SK-N-SH (cell line): ENCODE data around the gene ZNF44. TPM values are rescaled to one million over a fixed set of nuclear protein-coding genes. Genes with fewer than 3 reads are reported as not detected.
A peak's percentile ranks its signal among the peaks of the same experiment; 100 is the strongest.

ENCODE experiments used
- CTCF ChIA-PET: fragments of 300-600, 350-600 bp; formaldehyde crosslinking; extraction: SDS; loops from one replicate; lab custom pipeline; 2021; lab: Yijun Ruan, JAX
- POLR2A ChIA-PET: fragments of 350-600 bp; sonication (Branson Sonifier 250); formaldehyde crosslinking; extraction: SDS; loops from one replicate; lab custom pipeline; 2020; ENCODE audit warnings: antibody characterized with exemption, inconsistent platforms; lab: Yijun Ruan, JAX
- DNase-seq: peaks from one replicate; pipeline ENCODE4 v3.0.0; 2012
- H2AFZ ChIP-seq: fragments of 200-600 bp; sonication (generic); 2 replicates; pipeline ENCODE4 v1.8.1; 2016; ENCODE audit warnings: antibody characterized with exemption, mild to moderate bottlenecking, low read depth
- H3F3A ChIP-seq: fragments of 200-600 bp; sonication (generic); replicated peaks from 2 replicates; pipeline ENCODE3; 2016; ENCODE audit warnings: antibody characterized with exemption, mild to moderate bottlenecking; ENCODE audit not compliant: insufficient read depth
- H3K27ac ChIP-seq, 2 experiments: fragments of 200-500 bp in 1 of 2; fragments of 200-600 bp in 1 of 2; sonication (Bioruptor generic) in 1 of 2; sonication (generic), shearing (Covaris generic) in 1 of 2; 2 replicates each; pipeline versions ENCODE4 v1.5.1 to v1.6.1; 2014 to 2016; ENCODE audit warnings: low read depth in 2 of 2, inconsistent platforms in 1 of 2, low read length in 1 of 2, mild to moderate bottlenecking in 1 of 2, mixed read lengths in 1 of 2
- H3K27me3 ChIP-seq: fragments of 200-600 bp; sonication (generic), shearing (Covaris generic); 2 replicates; pipeline ENCODE4 v1.6.1; 2016; ENCODE audit warnings: mixed run types; ENCODE audit not compliant: insufficient read depth
- H3K36me3 ChIP-seq, 2 experiments: fragments of 200-500 bp in 1 of 2; fragments of 200-600 bp in 1 of 2; sonication (Bioruptor generic) in 1 of 2; sonication (generic) in 1 of 2; replicated peaks in 1 of 2; 2 replicates each; pipeline versions ENCODE3 to v1.5.1; 2014 to 2016; ENCODE audit warnings: low read length in 1 of 2, mild to moderate bottlenecking in 1 of 2; ENCODE audit not compliant: insufficient read depth in 2 of 2, control insufficient read depth in 1 of 2
- H3K4me1 ChIP-seq, 2 experiments: fragments of 200-500 bp in 1 of 2; fragments of 200-600 bp in 1 of 2; sonication (Bioruptor generic) in 1 of 2; sonication (generic), shearing (Covaris generic) in 1 of 2; 2 replicates each; pipeline versions ENCODE4 v1.5.1 to v1.6.1; 2014 to 2016; ENCODE audit warnings: low read depth in 1 of 2, low read length in 1 of 2, mixed run types in 1 of 2; ENCODE audit not compliant: insufficient read depth in 2 of 2, control insufficient read depth in 1 of 2
- H3K4me2 ChIP-seq: fragments of 200-600 bp; sonication (generic), shearing (Covaris generic); 2 replicates; pipeline ENCODE4 v1.6.1; 2017; ENCODE audit warnings: mixed run types
- H3K4me3 ChIP-seq, 2 experiments: fragments of 200-500 bp in 1 of 2; fragments of 200-600 bp in 1 of 2; sonication (Bioruptor generic) in 1 of 2; sonication (generic), shearing (Covaris generic) in 1 of 2; 2 replicates each; pipeline versions ENCODE4 v1.5.1 to v1.8.1; 2014 to 2016; ENCODE audit warnings: low read depth in 2 of 2, inconsistent platforms in 1 of 2, low read length in 1 of 2, mild to moderate bottlenecking in 1 of 2, mixed read lengths in 1 of 2, moderate library complexity in 1 of 2
- H3K79me2 ChIP-seq: fragments of 200-600 bp; sonication (generic); 2 replicates; pipeline ENCODE4 v1.8.1; 2017; ENCODE audit warnings: mild to moderate bottlenecking; ENCODE audit not compliant: insufficient read depth
- H3K9ac ChIP-seq: fragments of 200-600 bp; sonication (generic); 2 replicates; pipeline ENCODE4 v1.6.1; 2017; ENCODE audit warnings: mixed run types
- H3K9me2 ChIP-seq: fragments of 200-600 bp; sonication (generic); 2 replicates; pipeline ENCODE4 v1.6.1; 2017; ENCODE audit warnings: mixed run types
- H3K9me3 ChIP-seq: fragments of 200-600 bp; sonication (generic); 2 replicates; pipeline ENCODE4 v1.6.1; 2017; ENCODE audit warnings: mixed run types, mild to moderate bottlenecking, moderate library complexity
- H4K20me1 ChIP-seq: fragments of 200-600 bp; sonication (generic); 2 replicates; pipeline ENCODE4 v1.6.1; 2017; ENCODE audit warnings: mild to moderate bottlenecking, mixed run types; ENCODE audit not compliant: insufficient read depth
- CHD2 ChIP-seq: fragments of 150-350 bp; IDR thresholded peaks from 2 replicates; pipeline ENCODE4 v1.6.1; 2018; ENCODE audit warnings: low read length; ENCODE audit not compliant: partially characterized antibody
- EZH2phosphoT487 ChIP-seq: fragments of 200-600 bp; sonication (generic); IDR thresholded peaks from 2 replicates; pipeline ENCODE4 v1.6.1; 2017; ENCODE audit warnings: low read depth, mixed run types, mild to moderate bottlenecking, antibody characterized with exemption, moderate library complexity, borderline replicate concordance
- FOXJ3 ChIP-seq: sonication (generic); formaldehyde crosslinking; IDR thresholded peaks from 2 replicates; pipeline ENCODE4 v1.5.1; 2020; ENCODE audit warnings: mild to moderate bottlenecking, missing genetic modification reagents
- FOXM1 ChIP-seq: IDR thresholded peaks from 2 replicates; pipeline ENCODE4 v1.4.0; 2012; ENCODE audit warnings: low read depth, mild to moderate bottlenecking
- GATA2 ChIP-seq: sonication (generic); formaldehyde crosslinking; IDR thresholded peaks from 2 replicates; pipeline ENCODE4 v1.5.0; 2020; ENCODE audit warnings: mild to moderate bottlenecking, missing genetic modification reagents
- IRF3 ChIP-seq: fragments of 150-350 bp; IDR thresholded peaks from 2 replicates; pipeline ENCODE4 v1.6.1; 2016; ENCODE audit warnings: mild to moderate bottlenecking, low read depth, low read length
- JUND ChIP-seq: IDR thresholded peaks from 2 replicates; pipeline ENCODE4 v1.4.0; 2012
- MEF2A ChIP-seq: IDR thresholded peaks from 2 replicates; pipeline ENCODE4 v1.4.0; 2012; ENCODE audit warnings: low read depth, borderline replicate concordance
- NFIC ChIP-seq: IDR thresholded peaks from 2 replicates; pipeline ENCODE4 v1.4.0; 2012; ENCODE audit warnings: borderline replicate concordance
- RFX5 ChIP-seq: IDR thresholded peaks from 2 replicates; pipeline ENCODE4 v1.6.1; 2012; ENCODE audit warnings: mild to moderate bottlenecking, improper control_type of control experiment, low read length
- SMC3 ChIP-seq: IDR thresholded peaks from 2 replicates; pipeline ENCODE4 v1.6.1; 2012; ENCODE audit warnings: low read depth, low read length, improper control_type of control experiment
- TAF1 ChIP-seq: IDR thresholded peaks from 2 replicates; pipeline ENCODE4 v1.6.1; 2012; ENCODE audit warnings: low read depth, mild to moderate bottlenecking, low read length, moderate library complexity, borderline replicate concordance
- TEAD4 ChIP-seq: IDR thresholded peaks from 2 replicates; pipeline ENCODE4 v1.4.0; 2012; ENCODE audit warnings: mild to moderate bottlenecking, borderline replicate concordance; ENCODE audit not compliant: insufficient read depth
- USF2 ChIP-seq: fragments of 150-350 bp; IDR thresholded peaks from 2 replicates; pipeline ENCODE4 v1.6.1; 2017; ENCODE audit warnings: antibody characterized with exemption, low read length, low read depth, borderline replicate concordance
- YY1 ChIP-seq: IDR thresholded peaks from 2 replicates; pipeline ENCODE4 v1.4.0; 2012; ENCODE audit warnings: low read depth, mild to moderate bottlenecking
- ZBTB33 ChIP-seq: IDR thresholded peaks from 2 replicates; pipeline ENCODE4 v1.4.0; 2012; ENCODE audit warnings: low read depth, borderline replicate concordance
- WGBS: methylation state at CpG from one replicate; pipeline ENCODE4 v1.1.6; 2017; ENCODE audit warnings: low lambda C conversion rate; 5-methylcytosine and 5-hydroxymethylcytosine counted together
- polyA plus RNA-seq, 3 experiments: library from polyadenylated mRNA; depleted of rRNA; stranded (reverse); fragments of >200 nt; gene quantifications; 2 replicates each; pipeline ENCODE4 v1.2.3, GENCODE V29; 2012

Gene ZNF44
- polyA plus RNA-seq, 1 of the 3 experiments (the other 2 are of a cell fraction) = 3.6 TPM

GRCh38 chr19:12289790-12290065, 5.0 kb downstream of the ZNF44 start:
- Histone ChIP-seq H3K4me2 (0 out of 2 replicates have a peak overlapping the region, but pooled peaks have one; percentile 12), H3K27ac (peak overlapping the region in 1 of 2 experiments; percentile 20; a peak in 1 of 4 replicates), H3K9ac (no peak overlapping the region), H3K79me2 (peaks cover 95% of the 10 kb centered on the region), H3K36me3 (peaks cover 0 to 14% of the 10 kb centered on the region in 2 experiments), H2AFZ (no peak overlapping the region), H3K4me3 (no peak overlapping the region), H3K27me3 (no peaks in the 10 kb centered on the region), H4K20me1 (no peaks in the 10 kb centered on the region), H3F3A (peaks cover 3% of the 10 kb centered on the region)
- WGBS = 95% methylated on average over 7 of the region's 7 CpGs
- no peak for TF ChIP-seq FOXM1
- TF ChIP-seq CHD2 = no peak
- TF ChIP-seq TAF1 = no peak
- TF ChIP-seq IRF3 = no peak
- no peak for TF ChIP-seq YY1
- no peak for TF ChIP-seq USF2
- no peak for TF ChIP-seq TEAD4
- TF ChIP-seq ZBTB33 = no peak
- TF ChIP-seq NFIC = no peak
- TF ChIP-seq, all 33 proteins: peak for 0
- ChIA-PET CTCF (no interaction called here), POLR2A (no interaction called here)
- Histone ChIP-seq H3K9me2 (no peaks in the 10 kb centered on the region), H3K9me3 (0 out of 2 replicates have a peak, but pooled peaks cover 4% of the 10 kb centered on the region), H3K4me1 (peaks cover 5% of the 10 kb centered on the region in 2 experiments; a peak in 3 of 4 replicates)
- no peak for DNase-seq

GRCh38 chr19:12287958-12288500, 6.7 kb downstream of the ZNF44 start:
- H3K27ac ChIP-seq = no peak overlapping the region
- 0 out of 2 replicates have a peak, but pooled peaks cover 4% of the 10 kb centered on the region for H3K9me3 ChIP-seq

More at GRCh38 chr19:12287958-12288500, 6.7 kb downstream of the ZNF44 start:
- TF ChIP-seq SMC3 (no peak), MEF2A (no peak), JUND (no peak), EZH2phosphoT487 (no peak), ZBTB33 (no peak), RFX5 (no peak), GATA2 (CRISPR knock-in tag) (no peak), FOXJ3 (CRISPR knock-in tag) (no peak), TEAD4 (no peak), YY1 (no peak)
- Histone ChIP-seq H3F3A (peaks cover 3% of the 10 kb centered on the region), H3K4me2 (no peak overlapping the region), H3K9me2 (no peaks in the 10 kb centered on the region), H3K27me3 (no peaks in the 10 kb centered on the region), H3K36me3 (peaks cover 0 to 14% of the 10 kb centered on the region in 2 experiments), H3K4me1 (peaks cover under 1% of the 10 kb centered on the region in 2 experiments; a peak in 2 of 4 replicates), H3K9ac (no peak overlapping the region), H3K79me2 (peaks cover 88% of the 10 kb centered on the region), H3K4me3 (no peak overlapping the region), H2AFZ (no peak overlapping the region), H4K20me1 (no peaks in the 10 kb centered on the region)
- ChIA-PET POLR2A (no interaction called here), CTCF (interaction anchor here (0.8 kb wide), 1 partner anchor 8 kb away, joined by 3 read pairs; no protein-coding TSS in a partner anchor)
- no peak for DNase-seq
- WGBS = 80% methylated on average over 1 of the region's 1 CpG
